HepG2 (cell line): ENCODE results near the gene CCNA2. TPM values are rescaled to one million over a fixed set of nuclear protein-coding genes. Genes with fewer than 3 reads are reported as not detected.

ENCODE experiments used
- ATAC-seq: fragments of 200-7000 bp; cut with Tn5 transposase; 3 replicates; pipeline ENCODE4 v1.9.1; 2020; ENCODE audit warnings: mild to moderate bottlenecking, moderate library complexity
- BruUV-seq: library from RNA; stranded (reverse); fragments of 400-500 nt; replicated peaks from 2 replicates; lab custom pipeline; 2021; lab: Mats Ljungman, UMichigan
- CTCF ChIA-PET: fragments of 300-600 bp; formaldehyde crosslinking; extraction: SDS; loops from one replicate; lab custom pipeline; 2021; ENCODE audit warnings: low total read pairs, inconsistent platforms, low intra/inter-chr PET ratio; lab: Yijun Ruan, JAX
- POLR2A ChIA-PET: fragments of 350-600 bp; sonication (Branson Sonifier 250); formaldehyde crosslinking; loops from one replicate; lab custom pipeline; 2020; ENCODE audit warnings: antibody characterized with exemption, inconsistent platforms; lab: Yijun Ruan, JAX
- DNase-seq: peaks from one replicate; pipeline ENCODE4 v3.0.0-alpha.2; 2015; ENCODE audit warnings: low spot score
- FAIRE-seq: peaks from 3 replicates; lab custom pipeline; 2011; peaks lifted over from hg19 to GRCh38; lab: Jason Lieb, UNC
- H2AFZ ChIP-seq: one replicate; pipeline ENCODE4 v1.6.1; 2011; ENCODE audit warnings: low read length, inconsistent platforms
- H3K27ac ChIP-seq: fragments of 300-600 bp; 3 replicates; pipeline ENCODE4 v1.8.0; 2011; ENCODE audit warnings: mixed run types, mild to moderate bottlenecking, mixed read lengths, low read length, inconsistent platforms; ENCODE audit not compliant: insufficient read depth; ENCODE audit errors: extremely low read length
- H3K27me3 ChIP-seq, 2 experiments: fragments of 200-600 bp in 1 of 2; 2 replicates in 1 of 2; 3 replicates in 1 of 2; pipeline versions ENCODE4 v1.6.0 to v1.8.0; 2011; ENCODE audit warnings: low read length in 2 of 2, mild to moderate bottlenecking in 2 of 2, moderate library complexity in 2 of 2, inconsistent platforms in 1 of 2; ENCODE audit not compliant: insufficient read depth in 2 of 2, control insufficient read depth in 1 of 2
- H3K36me3 ChIP-seq, 2 experiments: fragments of 200-600 bp in 1 of 2; replicated peaks in 1 of 2; 2 replicates in 1 of 2; 3 replicates in 1 of 2; pipeline versions ENCODE4 v1.5.1 to v1.8.0; 2011; ENCODE audit warnings: low read length in 2 of 2, inconsistent platforms in 1 of 2; ENCODE audit not compliant: insufficient read depth in 2 of 2, control insufficient read depth in 1 of 2
- H3K4me1 ChIP-seq: 2 replicates; pipeline ENCODE4 v1.5.1; 2012; ENCODE audit warnings: low read length, inconsistent platforms; ENCODE audit not compliant: insufficient read depth
- H3K4me2 ChIP-seq: 2 replicates; pipeline ENCODE4 v1.6.0; 2011; ENCODE audit warnings: low read depth, low read length, inconsistent platforms
- H3K4me3 ChIP-seq, 3 experiments: fragments of 200-600 bp in 1 of 3; sonication (generic), shearing (Covaris generic) in 1 of 3; replicated peaks in 1 of 3; 2 replicates each; pipeline ENCODE4 v1.5.1; 2011 to 2016; ENCODE audit warnings: low read length in 3 of 3, inconsistent platforms in 2 of 3, low read depth in 2 of 3, mild to moderate bottlenecking in 2 of 3, control low read depth in 1 of 3, mixed read lengths in 1 of 3; ENCODE audit not compliant: insufficient read depth in 1 of 3
- H3K79me2 ChIP-seq: one replicate; pipeline ENCODE4 v1.6.1; 2011; ENCODE audit warnings: low read length, inconsistent platforms; ENCODE audit not compliant: insufficient read depth
- H3K9ac ChIP-seq: 2 replicates; pipeline ENCODE4 v1.6.0; 2011; ENCODE audit warnings: mild to moderate bottlenecking, low read depth, low read length, inconsistent platforms; ENCODE audit not compliant: insufficient read depth
- H3K9me3 ChIP-seq: 2 replicates; pipeline ENCODE4 v1.5.1; 2012; ENCODE audit warnings: mild to moderate bottlenecking, low read length
- H4K20me1 ChIP-seq: 2 replicates; pipeline ENCODE4 v1.6.0; 2011; ENCODE audit warnings: inconsistent platforms, mild to moderate bottlenecking, low read length, moderate library complexity; ENCODE audit not compliant: insufficient read depth
- AKAP8 ChIP-seq: sonication (generic); formaldehyde crosslinking; IDR thresholded peaks from 2 replicates; pipeline ENCODE4 v1.5.1; 2020; ENCODE audit warnings: mild to moderate bottlenecking, missing genetic modification reagents
- IRX3 ChIP-seq: sonication (generic); formaldehyde crosslinking; IDR thresholded peaks from 2 replicates; pipeline ENCODE4 v1.8.1; 2023; ENCODE audit warnings: mild to moderate bottlenecking, low read depth, missing genetic modification reagents, borderline replicate concordance
- PRPF4 ChIP-seq: fragments of 200-400 bp; formaldehyde crosslinking; IDR thresholded peaks from 2 replicates; pipeline ENCODE4 v1.6.1; 2016; ENCODE audit warnings: low read length, low read depth; ENCODE audit not compliant: poor library complexity, severe bottlenecking
- TMF1 ChIP-seq: sonication (generic); formaldehyde crosslinking; IDR thresholded peaks from 2 replicates; pipeline ENCODE4 v1.8.1; 2022; ENCODE audit warnings: low read depth, missing genetic modification reagents
- ZC3H4 ChIP-seq: sonication (generic); formaldehyde crosslinking; IDR thresholded peaks from 2 replicates; pipeline ENCODE4 v1.4.0; 2020; ENCODE audit warnings: missing genetic modification reagents, borderline replicate concordance
- WGBS: methylation state at CpG from one replicate; pipeline ENCODE4 v1.1.6; 2017; ENCODE audit warnings: low lambda C conversion rate; 5-methylcytosine and 5-hydroxymethylcytosine counted together
- in situ Hi-C: cut with HindIII; loops from 2 replicates; pipeline ENCODE4 v1.10.0; 2017; ENCODE audit warnings: low pct_unique_long_range_greater_than_20kb; ENCODE audit not compliant: extremely low pct_ligation_motif_present
- intact Hi-C: fragments of 100-400 bp; cut with micrococcal nuclease; formaldehyde crosslinking; loops from one replicate; pipeline ENCODE4 v1.10.0; 2022; ENCODE audit not compliant: unreplicated experiment
- polyA plus RNA-seq, 8 experiments: library from polyadenylated mRNA; depleted of rRNA in 3 of 8; stranded (reverse) in 7 of 8; unstranded in 1 of 8; fragments of >200 nt; fragmentation: Illumina TruSeq in 4 of 8; extraction: Trizol in 4 of 8; gene quantifications; 2 replicates each; pipeline versions ENCODE4 v1.2.1 to v1.2.3, GENCODE V29; 2011 to 2016; ENCODE audit warnings: low read depth in 4 of 8, missing spikeins in 1 of 8, mixed read lengths in 1 of 8; ENCODE audit not compliant: insufficient read depth in 1 of 8
- total RNA-seq, 5 experiments: library from RNA; depleted of rRNA; stranded (reverse); fragments of >200 nt; fragmentation: Illumina TruSeq; extraction: Trizol; gene quantifications; 2 replicates each; pipeline ENCODE4 v1.2.3, GENCODE V29; 2016; ENCODE audit warnings: low read depth in 1 of 5
- TF ChIP-seq, protein P1 (sequence below): IDR thresholded peaks from 2 replicates; pipeline ENCODE4 v1.6.1; 2016; ENCODE audit warnings: low read depth, missing genetic modification reagents, missing compliant biosample characterization

The CCNA2 gene
- total and polyA plus RNA-seq, 2 of the 13 experiments (the other 11 are each of a cell fraction or from before 2014, with no cell fraction given), result 31.3 to 105 TPM

DNA sequence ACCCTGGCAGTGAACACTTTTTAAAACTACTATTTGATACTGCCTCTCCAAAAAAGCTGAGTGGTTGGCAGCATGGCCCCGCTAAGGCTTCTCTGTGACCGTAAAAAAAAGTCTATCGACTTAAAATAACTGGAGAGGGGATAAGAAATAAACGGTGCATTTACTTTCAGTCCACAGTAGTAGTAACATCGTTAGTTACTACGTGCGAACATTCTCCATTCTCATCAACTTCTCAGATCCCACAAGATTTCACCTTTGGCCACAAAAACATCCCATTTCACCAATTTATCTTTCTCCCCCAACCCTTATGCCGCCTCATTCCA, 23.1 kb downstream of the CCNA2 start:
- peak; percentile 38 for ATAC-seq
- Histone ChIP-seq H2AFZ (peak overlapping the region; percentile 66), H4K20me1 (no peaks in the 10 kb centered on the region), H3K27me3 (no peaks in the 10 kb centered on the region; a peak in 1 of 5 replicates)
- POLR2A ChIA-PET, result interaction anchor here (1.0 to 2.6 kb wide), 6 partner anchors 10 to 105 kb away, joined by 3 to 14 read pairs (median 7); partner anchors contain the start of genes ANXA5, BBS7 and CCNA2
- TF ChIP-seq, protein P1, sequence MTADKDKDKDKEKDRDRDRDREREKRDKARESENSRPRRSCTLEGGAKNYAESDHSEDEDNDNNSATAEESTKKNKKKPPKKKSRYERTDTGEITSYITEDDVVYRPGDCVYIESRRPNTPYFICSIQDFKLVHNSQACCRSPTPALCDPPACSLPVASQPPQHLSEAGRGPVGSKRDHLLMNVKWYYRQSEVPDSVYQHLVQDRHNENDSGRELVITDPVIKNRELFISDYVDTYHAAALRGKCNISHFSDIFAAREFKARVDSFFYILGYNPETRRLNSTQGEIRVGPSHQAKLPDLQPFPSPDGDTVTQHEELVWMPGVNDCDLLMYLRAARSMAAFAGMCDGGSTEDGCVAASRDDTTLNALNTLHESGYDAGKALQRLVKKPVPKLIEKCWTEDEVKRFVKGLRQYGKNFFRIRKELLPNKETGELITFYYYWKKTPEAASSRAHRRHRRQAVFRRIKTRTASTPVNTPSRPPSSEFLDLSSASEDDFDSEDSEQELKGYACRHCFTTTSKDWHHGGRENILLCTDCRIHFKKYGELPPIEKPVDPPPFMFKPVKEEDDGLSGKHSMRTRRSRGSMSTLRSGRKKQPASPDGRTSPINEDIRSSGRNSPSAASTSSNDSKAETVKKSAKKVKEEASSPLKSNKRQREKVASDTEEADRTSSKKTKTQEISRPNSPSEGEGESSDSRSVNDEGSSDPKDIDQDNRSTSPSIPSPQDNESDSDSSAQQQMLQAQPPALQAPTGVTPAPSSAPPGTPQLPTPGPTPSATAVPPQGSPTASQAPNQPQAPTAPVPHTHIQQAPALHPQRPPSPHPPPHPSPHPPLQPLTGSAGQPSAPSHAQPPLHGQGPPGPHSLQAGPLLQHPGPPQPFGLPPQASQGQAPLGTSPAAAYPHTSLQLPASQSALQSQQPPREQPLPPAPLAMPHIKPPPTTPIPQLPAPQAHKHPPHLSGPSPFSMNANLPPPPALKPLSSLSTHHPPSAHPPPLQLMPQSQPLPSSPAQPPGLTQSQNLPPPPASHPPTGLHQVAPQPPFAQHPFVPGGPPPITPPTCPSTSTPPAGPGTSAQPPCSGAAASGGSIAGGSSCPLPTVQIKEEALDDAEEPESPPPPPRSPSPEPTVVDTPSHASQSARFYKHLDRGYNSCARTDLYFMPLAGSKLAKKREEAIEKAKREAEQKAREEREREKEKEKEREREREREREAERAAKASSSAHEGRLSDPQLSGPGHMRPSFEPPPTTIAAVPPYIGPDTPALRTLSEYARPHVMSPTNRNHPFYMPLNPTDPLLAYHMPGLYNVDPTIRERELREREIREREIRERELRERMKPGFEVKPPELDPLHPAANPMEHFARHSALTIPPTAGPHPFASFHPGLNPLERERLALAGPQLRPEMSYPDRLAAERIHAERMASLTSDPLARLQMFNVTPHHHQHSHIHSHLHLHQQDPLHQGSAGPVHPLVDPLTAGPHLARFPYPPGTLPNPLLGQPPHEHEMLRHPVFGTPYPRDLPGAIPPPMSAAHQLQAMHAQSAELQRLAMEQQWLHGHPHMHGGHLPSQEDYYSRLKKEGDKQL (CRISPR knock-in tag), result no peak
- TF ChIP-seq ZC3H4 (peak; percentile 82), IRX3 (CRISPR knock-in tag) (0 out of 2 replicates have a peak, but pooled peaks have one; percentile 4), AKAP8 (CRISPR knock-in tag) (no peak), PRPF4 (peak; percentile 54), TMF1 (CRISPR knock-in tag) (0 out of 2 replicates have a peak, but pooled peaks have one; percentile 1)
- TF ChIP-seq, all 625 proteins: peak for 4
- Histone ChIP-seq H3K4me2 (peak overlapping the region; percentile 97), H3K9ac (peak overlapping the region; percentile 87), H3K27ac (peak overlapping the region; percentile 93), H3K9me3 (no peaks in the 10 kb centered on the region), H3K36me3 (peaks cover 6 to 14% of the 10 kb centered on the region in 2 experiments; a peak in 4 of 5 replicates), H3K4me3 (peak overlapping the region; percentile 79 to 86 (median 84)), H3K79me2 (peaks cover 19% of the 10 kb centered on the region), H3K4me1 (peaks cover 52% of the 10 kb centered on the region)
- TSS peak; percentile 99 for BruUV-seq
- in situ Hi-C loops, result no loop called here
- FAIRE-seq, result no peak
- WGBS, result 53% methylated on average over 8 of the region's 8 CpGs
- no peak for DNase-seq
- CTCF ChIA-PET, result no interaction called here
- intact Hi-C loops, result loop anchor here (5.0 kb wide), 1 partner anchor 123 kb away; no protein-coding TSS in a partner anchor
